ENCODE results near the gene RASSF6.
"Not testable (repeated sequence)": the region's sequence is repeated elsewhere in the genome, so short reads cannot be mapped to it uniquely, and the experiment has no call there.

RASSF6 gene, protein sequence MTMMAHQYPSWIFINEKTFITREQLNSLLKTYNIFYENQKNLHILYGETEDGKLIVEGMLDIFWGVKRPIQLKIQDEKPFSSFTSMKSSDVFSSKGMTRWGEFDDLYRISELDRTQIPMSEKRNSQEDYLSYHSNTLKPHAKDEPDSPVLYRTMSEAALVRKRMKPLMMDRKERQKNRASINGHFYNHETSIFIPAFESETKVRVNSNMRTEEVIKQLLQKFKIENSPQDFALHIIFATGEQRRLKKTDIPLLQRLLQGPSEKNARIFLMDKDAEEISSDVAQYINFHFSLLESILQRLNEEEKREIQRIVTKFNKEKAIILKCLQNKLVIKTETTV

DNA sequence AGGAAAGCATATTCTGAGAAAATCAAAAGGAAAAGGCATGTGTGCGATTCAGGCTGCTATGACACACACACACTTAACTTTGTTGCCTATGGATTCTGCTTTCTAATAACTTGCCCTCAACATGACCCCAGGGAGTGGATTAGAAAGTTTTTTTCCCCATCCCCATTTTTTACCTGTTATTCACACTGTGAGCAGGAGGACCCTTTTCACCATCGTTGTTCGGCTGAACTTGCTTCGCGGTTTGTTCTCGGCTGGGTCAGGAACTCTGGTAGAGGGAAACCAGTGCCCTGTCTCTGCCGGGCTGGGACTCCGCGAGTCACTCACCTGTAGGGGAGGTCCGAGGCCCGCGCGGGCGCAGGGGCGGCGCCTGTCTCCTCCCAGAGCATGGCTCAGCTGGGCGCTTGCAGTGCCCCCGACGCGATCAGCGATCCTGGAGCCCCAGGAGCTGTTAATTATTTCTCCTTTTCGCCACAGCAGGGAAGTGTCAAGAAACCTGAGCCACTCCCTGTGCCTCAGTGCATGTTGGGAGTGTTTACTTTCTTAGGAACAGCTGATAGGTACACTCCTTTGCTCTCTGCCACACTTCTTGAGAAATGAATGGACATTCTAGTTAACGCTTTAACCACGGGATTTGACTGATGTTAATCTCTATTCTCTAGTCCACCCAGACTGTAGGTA, at the start of gene RASSF6:
TSS of gene RASSF6 (minus strand) at position 322 of the 678 bp plus-strand sequence. CDS start 8,641 bp downstream, outside the sequence.
- no peak for DNase-seq

DNA sequence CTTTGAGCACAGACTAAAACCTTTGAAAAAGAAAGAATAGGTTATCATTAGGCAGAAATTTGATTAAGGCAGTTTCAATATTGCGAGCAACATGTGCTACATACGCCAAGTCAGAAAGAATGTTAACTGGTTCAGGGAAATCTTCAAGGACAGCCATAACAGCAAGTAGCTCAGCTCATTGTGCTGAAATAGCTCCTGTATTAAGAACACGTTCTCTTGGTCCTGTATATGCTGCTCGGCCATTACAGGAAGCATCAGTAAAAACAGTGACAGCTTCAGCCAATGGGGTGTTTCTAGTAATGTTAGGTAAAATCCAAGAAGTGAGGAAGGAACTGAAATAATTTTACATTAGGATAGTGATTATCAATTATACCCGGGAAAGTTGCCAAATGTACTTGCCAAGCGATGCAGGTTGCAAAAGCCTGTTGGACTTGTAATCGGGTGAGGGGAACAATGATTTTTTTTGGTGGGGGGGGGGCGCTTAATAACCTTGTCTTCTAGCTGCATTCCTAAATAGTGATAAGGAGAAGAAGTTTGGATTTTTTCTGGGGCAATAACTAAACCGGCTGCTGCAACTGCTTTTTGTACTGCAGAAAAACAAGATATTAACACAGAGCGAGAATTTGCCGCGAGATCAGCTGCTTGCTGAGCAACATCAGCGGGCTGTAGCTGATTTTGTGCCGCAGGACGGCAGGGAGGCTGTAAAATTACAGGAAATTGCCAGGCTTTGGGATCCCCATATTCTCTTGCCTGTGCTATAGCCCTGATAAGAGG, 49.4 kb upstream of the RASSF6 start:
- no peak for DNase-seq

DNA sequence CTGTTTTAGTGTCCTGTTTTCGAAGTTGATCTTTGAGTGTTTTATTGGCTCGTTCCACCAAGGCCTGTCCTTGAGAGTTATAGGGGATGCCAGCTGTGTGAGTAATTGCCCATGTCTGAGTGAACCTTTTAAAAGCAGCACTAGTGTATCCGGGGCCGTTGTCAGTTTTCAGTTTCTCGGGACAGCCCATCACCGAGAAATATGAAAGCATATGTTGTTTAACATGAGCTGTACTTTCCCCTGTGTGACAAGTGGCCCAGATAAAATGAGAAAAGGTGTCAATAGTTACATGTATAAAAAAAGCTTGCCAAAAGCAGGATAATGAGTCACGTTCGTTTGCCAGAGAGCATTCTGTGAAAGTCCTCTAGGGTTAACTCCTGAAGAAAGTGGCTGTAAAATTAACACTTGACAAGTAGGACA, 48.6 kb upstream of the RASSF6 start:
- no peak for DNase-seq

DNA sequence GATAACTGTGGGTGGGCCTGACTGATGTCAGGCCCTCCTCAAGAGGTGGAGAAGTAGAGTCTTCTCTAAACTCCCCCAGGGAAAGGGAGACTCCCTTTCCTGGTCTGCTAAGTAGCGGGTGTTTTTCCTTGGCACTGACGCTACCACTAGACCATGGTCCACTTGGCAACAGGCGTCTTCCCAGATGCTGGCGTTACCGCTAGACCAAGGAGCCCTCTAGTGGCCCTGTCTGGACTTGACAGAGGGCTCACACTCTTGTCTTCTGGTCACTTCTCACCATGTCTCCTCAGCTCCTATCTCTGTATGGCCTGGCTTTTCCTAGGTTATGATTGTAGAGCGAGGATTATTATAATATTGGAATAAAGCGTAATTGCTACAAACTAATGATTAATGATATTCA, 45.7 kb upstream of the RASSF6 start:
- DNase-seq = not testable (repeated sequence)

DNA sequence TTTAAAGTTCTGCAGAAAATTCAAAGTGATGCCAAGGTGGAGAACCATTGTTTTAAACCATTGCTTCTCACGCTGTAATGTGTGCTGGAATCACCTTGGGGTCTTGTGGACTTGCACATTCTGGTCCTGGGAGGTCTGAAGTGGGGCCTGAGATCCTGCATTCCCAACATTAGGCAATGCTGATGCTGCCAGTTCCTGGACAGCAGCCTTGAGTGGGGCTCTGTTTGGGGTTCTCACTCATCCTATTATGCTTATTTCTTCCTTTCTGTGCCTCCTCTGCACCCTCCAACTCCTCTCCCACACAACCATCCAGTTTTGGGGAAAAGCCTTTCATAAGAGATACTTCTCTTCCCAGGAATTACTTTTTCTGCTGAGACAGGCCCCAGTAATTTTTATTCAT, 44.2 kb upstream of the RASSF6 start:
- no peak for DNase-seq

DNA sequence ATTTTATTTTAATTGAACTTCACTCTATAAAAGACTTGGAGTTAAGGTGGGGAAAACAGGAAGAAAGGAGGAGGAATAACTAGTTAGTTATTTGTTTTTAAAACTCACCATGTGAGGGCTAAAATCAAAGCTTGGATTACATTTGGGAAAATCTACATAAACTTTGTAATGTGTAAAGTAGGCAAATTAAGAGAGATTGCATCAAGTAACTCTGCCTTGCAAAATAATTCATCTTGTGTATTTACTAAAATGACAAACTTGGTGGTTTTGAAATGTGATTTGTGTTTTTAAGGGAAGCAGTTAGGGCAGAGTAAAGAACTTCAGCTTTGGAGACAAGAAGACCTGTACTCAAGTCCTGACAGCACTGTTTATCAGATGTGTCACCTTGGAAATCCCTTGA, 43.3 kb upstream of the RASSF6 start:
- no peak for DNase-seq

DNA sequence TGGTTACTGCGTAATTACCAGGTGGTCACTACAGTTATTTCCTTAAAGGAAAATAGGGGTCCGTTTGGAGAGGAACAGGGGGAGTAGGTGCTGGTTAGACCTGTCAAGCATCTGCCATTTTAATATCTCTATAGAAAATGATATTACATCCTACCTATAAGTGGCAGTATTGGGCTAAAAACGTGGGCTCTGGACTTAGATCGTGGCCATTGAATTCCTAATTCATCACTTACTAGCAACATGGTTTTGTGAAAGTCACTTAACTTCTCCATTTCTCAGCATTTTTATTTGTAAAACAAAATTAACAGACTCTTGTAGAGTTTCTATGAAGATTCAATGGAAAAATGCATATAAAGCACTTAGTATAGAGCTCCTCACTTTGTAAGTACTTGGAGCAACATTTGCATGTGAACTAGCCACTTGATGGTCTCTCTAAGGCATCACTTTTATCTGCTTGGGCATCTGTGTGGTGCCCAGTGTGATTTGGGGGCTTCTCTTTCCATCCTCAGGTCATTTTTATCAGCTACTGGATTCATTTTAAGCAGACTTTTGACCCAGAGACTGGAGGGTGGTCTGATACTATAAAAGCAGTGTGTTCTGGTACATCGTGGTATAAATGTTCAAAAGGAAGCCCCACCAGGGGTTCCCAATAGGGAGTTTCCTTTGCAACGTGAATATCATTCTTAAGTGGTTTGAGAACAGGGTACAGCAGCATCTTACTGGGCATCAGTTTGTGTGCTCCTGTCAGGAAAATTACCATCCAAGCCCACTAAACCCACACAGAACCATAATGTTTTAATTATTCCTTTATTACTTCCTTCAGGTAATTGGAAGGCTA, 42.7 kb upstream of the RASSF6 start:
- DNase-seq = peak; percentile 43

DNA sequence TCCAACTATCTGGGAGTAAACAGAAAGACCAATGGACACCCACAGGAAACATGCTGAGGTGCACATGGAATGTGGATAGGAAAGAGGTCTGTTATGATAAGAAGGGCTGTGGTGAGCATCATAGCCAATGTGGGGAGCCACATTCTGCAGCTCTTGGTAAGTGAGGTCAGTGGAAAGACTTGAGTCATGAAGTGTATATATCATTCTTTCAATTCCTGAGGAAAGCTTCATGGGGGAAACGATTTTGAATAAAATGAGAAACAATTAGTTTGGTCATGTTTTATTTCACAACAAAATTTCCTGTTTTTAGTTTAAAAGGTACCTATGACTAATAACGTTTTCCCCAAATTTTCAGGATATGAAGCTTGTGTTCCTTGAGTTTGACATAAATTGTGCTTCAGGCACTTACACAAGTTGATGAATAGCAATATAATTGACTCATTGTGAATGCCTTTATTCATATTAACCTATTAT, 41.4 kb upstream of the RASSF6 start:
- peak; percentile 92 for DNase-seq

DNA sequence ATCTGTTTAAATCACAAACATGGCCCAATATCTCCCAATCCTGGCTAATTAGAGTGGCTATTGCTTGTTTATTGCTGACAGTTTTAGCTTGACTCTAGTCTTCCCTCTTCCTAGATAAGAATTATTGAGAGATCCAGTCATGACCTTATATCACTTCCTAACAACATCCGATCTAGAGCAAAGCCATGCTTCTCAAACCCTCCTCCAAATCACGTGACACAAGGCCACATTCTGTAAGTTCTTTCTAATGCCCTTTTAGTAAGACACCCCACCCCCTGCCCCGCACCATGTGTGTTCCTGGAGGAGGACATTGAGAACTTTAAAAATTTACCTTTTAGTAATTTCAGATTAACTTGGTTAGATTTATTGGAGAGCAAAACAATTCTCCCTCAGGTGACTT, 40.6 kb upstream of the RASSF6 start:
- no peak for DNase-seq

DNA sequence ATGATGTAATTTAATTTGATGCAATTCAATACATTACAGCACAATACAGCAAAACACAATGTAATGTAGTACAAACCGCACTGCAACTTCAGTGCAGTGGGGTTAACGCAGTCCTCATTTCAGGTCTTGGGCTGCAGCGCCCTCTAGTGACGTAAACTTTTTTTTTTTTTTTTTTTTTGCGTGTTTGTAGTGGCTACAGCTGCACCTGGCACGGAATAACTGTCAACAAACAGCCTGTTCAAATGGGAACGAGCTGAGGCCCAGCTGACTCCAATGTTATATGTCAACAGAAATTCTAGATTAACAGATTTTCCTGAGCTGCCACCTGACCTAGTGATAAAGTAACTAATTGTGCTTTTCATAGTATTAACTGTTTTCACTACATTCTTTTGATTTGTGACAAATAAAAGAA, 33.5 kb upstream of the RASSF6 start:
- no peak for DNase-seq

DNA sequence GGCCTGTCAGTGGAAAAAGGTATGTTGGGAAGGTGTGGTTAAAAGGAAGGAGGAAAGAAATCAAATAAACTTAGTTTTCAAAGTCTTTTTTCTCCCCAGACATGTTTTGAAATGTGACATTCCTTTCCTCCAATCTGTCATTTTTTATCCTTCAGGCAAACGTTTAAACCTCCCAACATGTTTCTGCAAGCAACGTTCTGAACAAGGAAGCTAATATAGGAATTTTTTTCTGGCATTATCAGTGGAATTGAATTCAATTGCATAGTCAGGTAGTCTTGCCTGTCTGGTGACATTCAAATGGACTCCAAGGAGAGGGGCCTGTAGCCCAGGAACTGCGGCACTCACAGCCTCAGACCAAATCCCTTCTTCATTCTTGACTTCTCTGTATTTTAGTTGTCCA, 30.0 kb upstream of the RASSF6 start:
- no peak for DNase-seq

DNA sequence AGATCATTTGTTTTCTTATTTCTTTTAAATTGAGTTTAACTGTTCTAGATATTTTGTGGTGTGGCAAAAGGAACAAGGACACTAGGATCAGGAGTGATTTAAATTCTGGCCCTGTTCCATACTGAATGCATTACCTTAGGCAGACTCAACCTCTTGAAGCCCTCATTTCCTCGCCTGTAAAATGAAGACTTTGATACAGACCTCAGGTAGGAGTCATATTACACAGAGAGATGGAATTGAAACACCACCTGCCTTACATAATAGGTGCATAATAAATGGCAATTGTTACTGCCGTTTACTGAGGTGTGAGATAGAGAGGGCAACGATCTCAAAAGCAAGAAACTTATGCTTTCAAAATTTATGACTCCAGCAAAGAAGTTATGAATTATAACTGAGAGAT, 28.2 kb upstream of the RASSF6 start:
- DNase-seq = no peak

DNA sequence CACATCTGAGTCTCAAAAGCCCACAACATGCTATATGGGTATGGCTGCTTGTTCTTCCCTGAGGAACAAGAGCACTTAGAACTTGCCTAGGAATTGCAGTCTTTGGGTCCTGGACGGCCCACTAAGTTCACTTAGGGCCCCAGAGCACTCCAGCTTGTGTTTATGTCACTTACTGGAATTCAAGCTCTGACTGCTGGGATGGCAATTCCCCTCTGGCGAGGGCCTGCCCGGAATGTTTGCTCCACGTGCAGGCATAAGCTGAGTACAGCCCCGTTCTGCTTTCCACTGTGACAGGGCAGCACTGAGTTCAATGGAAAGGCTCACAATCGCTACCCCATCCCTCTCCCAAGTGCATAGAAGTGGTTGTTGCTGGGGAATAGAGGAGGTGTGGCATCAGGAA, 25.9 kb upstream of the RASSF6 start:
- no peak for DNase-seq

DNA sequence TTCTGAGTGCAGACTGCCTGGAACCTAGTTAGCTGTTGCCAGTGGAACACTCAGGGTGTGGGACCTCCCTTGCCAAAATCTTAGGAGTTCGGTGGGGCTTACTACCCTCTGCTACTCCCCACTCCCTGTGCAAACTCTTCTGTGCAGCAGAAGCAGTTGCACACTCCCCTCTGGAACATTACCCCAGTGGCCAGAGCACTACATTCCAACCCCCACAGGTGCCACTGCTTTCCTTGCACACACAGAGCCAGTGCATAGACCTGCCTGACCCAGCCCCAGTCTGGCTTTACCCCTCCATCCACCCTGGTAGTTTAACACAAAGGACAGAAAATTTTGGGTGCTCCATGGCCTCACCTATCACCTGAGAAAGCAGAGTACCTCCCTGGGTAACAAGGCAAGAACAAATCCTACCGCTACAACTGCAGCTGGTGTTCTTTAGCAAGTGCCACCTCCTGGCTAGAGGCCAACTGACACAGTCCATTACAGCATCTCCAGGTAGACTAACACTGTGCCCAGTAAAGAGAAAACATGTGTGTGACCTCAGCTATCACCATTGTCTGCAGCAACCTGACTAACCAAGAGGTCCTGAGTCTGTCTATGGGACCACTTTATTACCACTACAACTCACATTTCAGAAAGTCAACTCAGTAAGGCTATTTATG, 11.5 kb upstream of the RASSF6 start:
- DNase-seq = no peak

DNA sequence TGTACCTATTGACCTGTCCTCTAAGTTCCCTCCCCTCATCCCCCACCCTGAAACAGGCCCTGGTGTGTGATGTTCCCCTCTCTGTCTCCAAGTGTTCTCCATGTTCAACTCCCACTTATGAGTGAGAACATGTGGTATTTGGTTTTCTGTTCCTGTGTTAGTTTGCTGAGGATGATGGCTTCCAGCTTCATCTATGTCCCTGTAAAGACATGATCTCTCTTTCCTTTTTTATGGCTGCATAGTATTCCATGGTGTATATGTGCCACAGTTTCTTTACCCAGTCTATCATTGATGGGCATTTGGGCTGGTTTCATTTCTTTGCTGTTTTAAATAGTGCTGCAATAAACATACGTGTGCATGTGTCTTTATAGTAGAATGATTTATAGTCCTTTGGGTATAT, 8.6 kb upstream of the RASSF6 start:
- not testable (repeated sequence) for DNase-seq

DNA sequence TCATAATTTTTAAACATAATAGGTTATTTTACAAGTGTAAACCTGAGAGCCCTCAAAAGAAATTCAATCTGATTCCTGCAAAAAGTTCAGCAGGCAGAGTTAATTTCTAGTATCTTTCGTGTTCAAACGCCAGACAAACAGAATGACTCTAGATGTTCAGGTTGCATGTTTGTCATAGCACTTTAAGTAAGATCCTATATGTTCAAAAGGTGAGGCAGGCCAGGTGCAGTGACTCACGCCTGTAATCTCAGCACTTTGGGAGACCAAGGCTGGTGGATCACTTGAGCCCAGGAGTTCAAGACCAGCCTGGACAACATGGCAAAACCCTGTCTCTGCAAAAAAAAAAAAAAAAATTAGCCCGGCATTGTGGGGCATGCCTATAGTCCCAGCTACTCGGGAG, 1.1 kb upstream of the RASSF6 start:
- no peak for DNase-seq

DNA sequence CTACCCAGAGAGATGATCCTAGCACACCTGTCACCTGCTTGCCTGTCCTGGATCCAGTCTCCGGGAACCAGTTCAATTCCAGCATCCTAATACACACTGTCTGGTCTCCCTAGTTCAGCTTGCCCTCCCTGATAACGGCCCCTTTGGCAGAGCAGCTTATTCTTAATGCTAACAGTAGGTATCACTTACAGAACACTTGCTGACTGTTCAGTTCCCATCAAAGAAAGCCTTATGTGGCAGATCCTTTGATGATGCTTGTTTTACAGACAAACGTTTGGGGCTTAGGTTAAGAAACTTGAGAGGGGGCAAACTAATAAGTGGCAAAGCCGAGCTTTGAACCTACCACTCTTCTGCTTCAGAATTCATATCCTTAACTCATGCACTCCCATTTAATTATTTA, 890 bp downstream of the RASSF6 start:
- DNase-seq = no peak

DNA sequence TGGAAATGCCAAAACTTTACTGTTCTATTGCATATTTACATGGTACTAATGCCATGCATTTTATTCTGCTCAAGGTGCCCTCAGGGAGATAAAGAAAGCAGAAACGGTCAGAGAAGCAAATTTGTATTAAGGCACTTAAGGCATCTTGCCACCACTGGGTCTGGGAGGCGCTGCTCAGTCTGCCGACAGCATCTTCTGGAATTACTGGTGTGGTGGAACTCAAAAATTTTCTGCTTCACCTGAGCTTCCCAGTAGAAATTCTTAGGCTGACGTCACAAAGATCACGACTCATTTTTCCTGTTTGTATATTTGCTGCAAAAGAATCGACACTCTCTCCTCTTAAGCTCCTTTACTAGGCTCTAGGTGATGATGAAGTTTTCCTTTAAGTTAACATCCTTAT, 3.0 kb downstream of the RASSF6 start:
- no peak for DNase-seq

DNA sequence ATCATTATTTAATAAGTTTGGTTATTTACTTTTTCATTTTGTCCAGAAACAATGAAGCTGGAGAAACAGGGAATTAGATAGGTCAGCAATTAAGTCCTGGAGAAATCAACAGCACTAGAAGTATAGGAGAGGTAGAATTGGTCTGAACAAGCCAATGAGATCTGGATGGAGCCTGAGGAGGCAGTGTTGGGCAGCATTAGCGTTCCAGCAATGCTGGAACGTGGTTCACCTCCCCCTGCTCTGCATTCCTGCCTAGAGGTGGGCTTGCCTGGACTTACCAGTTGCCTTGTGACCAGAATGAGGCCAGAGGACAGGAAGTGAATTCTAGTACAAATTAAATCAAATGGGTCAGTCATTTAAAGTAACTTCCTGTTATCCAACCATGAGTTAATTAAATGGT, 4.6 kb downstream of the RASSF6 start:
- DNase-seq = no peak

DNA sequence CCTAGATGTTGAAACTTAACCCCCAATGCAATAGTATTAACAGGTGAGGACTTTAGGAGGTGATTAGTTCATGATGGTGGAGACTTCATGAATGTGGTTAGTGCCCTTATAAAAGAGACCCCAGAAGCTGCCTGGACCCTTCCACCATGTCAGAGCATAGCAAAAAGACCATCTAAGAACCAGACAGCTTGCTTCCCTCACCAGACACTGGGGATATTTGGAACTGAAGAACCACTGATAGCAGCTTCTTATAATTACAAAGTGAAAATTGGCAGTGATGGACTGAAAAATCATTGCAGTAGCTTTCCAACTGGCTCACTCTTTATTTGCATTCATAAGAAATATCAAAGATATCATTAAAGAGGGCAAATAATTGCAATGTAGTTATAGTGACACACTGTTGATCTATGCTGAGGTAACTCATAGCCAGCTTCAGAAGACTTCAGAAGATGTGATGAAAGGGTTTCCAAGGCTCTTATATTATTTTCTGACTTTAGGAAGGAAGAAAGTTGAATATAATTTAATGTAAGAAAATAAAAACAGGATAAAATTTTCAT, 5.8 kb downstream of the RASSF6 start:
- DNase-seq = no peak

DNA sequence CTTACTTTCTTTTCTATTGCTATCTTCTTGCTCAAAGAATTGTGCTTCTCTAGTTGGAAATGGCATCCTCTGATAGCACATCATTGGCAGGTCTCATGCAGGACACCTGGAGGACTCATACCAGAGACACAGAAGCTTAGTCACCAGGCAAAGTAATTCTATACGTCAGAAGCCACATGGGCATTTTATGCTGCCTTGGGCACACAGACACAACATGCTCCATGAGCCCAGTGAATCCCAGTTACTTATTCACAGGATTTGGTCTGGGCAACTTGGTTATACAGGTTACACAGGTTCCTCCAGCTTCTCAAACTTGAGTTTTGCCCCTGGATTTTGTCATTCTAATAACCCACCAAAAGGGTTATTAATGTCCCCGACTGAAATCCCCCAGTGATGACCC, 7.1 kb downstream of the RASSF6 start:
- no peak for DNase-seq

DNA sequence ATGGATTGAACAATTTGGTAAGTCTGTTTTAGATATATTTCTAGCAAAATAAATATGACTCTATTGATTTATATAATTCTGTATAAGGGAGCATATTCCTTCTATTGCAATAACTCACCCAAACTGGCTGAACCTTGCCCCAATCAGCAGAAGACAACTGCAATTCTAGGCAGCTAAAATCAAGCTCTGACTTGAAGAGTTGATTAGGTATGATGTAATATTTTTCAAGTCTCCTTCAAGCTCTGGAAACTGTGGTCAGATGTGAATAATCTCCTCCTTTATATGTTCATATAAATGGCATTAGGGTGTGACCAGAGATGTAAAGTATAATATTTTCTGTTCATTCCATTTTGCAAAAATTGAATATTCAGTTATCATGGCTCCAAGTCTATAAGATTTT, 8.2 kb downstream of the RASSF6 start:
- no peak for DNase-seq
